HL-60/S4 (cell line): ENCODE results near the gene PCDHGA1.
"Not testable (repeated sequence)": the region's sequence is repeated elsewhere in the genome, so short reads cannot be mapped to it uniquely, and the experiment has no call there.

Source experiments
- in situ Hi-C: fragments of 300-500 bp; cut with MboI; formaldehyde crosslinking; loops from 2 replicates; pipeline ENCODE4 v1.14.3; 2022; ENCODE audit warnings: low sequenced_read_pairs

PCDHGA1 gene

GRCh38 chr5:141330299-141331080 lies at the start of gene PCDHGA1:
Gene PCDHGA1 (plus strand): TSS chr5:141330514.
- in situ Hi-C loops, result no loop called here

GRCh38 chr5:141298376-141298775 lies 31.9 kb upstream of the PCDHGA1 start:
- in situ Hi-C loops, result no loop called here

GRCh38 chr5:141303756-141304155 lies 26.6 kb upstream of the PCDHGA1 start, which contains the start of gene SLC25A2:
Gene SLC25A2 (minus strand): TSS chr5:141304049. CDS start chr5:141303865, 184 bp downstream.
- in situ Hi-C loops, result no loop called here

GRCh38 chr5:141306630-141307029 lies 23.7 kb upstream of the PCDHGA1 start:
- in situ Hi-C loops, result no loop called here

GRCh38 chr5:141313711-141314110 lies 16.6 kb upstream of the PCDHGA1 start:
- in situ Hi-C loops, result no loop called here

- in situ Hi-C loops, result not testable (repeated sequence)
These were observed 13.4 kb upstream of the PCDHGA1 start for GRCh38 chr5:141316963-141317362.

GRCh38 chr5:141319202-141319601 lies 11.1 kb upstream of the PCDHGA1 start:
- in situ Hi-C loops, result no loop called here

GRCh38 chr5:141319699-141320098 lies 10.6 kb upstream of the PCDHGA1 start:
- in situ Hi-C loops, result no loop called here

GRCh38 chr5:141320225-141321169 lies 9.8 kb upstream of the PCDHGA1 start, which contains the start of gene TAF7:
Gene TAF7 (minus strand): TSS chr5:141320784. CDS start chr5:141320044, 740 bp downstream.
- in situ Hi-C loops, result no loop called here

- in situ Hi-C loops, result no loop called here
These were observed 8.1 kb upstream of the PCDHGA1 start for GRCh38 chr5:141322261-141322660.

GRCh38 chr5:141326088-141326854 lies 4.0 kb upstream of the PCDHGA1 start:
- in situ Hi-C loops, result no loop called here

- in situ Hi-C loops, result no loop called here
These were observed 2.1 kb upstream of the PCDHGA1 start for GRCh38 chr5:141328231-141328630.

- in situ Hi-C loops, result not testable (repeated sequence)
These were observed 2.3 kb downstream of the PCDHGA1 start for GRCh38 chr5:141332571-141332970.

GRCh38 chr5:141338538-141339306 lies 8.4 kb downstream of the PCDHGA1 start, which contains the start of gene PCDHGA2:
Gene PCDHGA2 (plus strand): TSS chr5:141338760.
- in situ Hi-C loops, result no loop called here

GRCh38 chr5:141340781-141341354 lies 10.6 kb downstream of the PCDHGA1 start:
- in situ Hi-C loops, result not testable (repeated sequence)

- in situ Hi-C loops, result no loop called here
These were observed 12.5 kb downstream of the PCDHGA1 start for GRCh38 chr5:141342773-141343172.

- in situ Hi-C loops, result no loop called here
These were observed 13.1 kb downstream of the PCDHGA1 start, which contains the start of gene PCDHGA3 for GRCh38 chr5:141343242-141343952. Gene PCDHGA3 (plus strand): TSS chr5:141343829. CDS start chr5:141344034, 205 bp downstream.

- in situ Hi-C loops, result no loop called here
These were observed 13.7 kb downstream of the PCDHGA1 start for GRCh38 chr5:141343953-141344463.

- in situ Hi-C loops, result no loop called here
These were observed 15.0 kb downstream of the PCDHGA1 start for GRCh38 chr5:141345327-141345726.
